Activated naive CD4-positive, alpha-beta T cell treated with anti-CD3 and anti-CD28 coated beads, Interleukin-2, amount 50 U/mL, for 24 hours (primary cell): ENCODE results near the gene PIAS1.
"Not testable (repeated sequence)": the region's sequence is repeated elsewhere in the genome, so short reads cannot be mapped to it uniquely, and the experiment has no call there.

Experiments used
- H3K27ac Mint-ChIP-seq: one replicate; pipeline ENCODE4 v1.8.0; 2021; ENCODE audit warnings: mild to moderate bottlenecking, mixed read lengths
- H3K27me3 Mint-ChIP-seq: one replicate; pipeline ENCODE4 v1.8.0; 2021; ENCODE audit warnings: mixed read lengths
- H3K36me3 Mint-ChIP-seq: one replicate; pipeline ENCODE4 v1.8.0; 2021; ENCODE audit warnings: mixed read lengths
- H3K4me1 Mint-ChIP-seq: one replicate; pipeline ENCODE4 v1.8.0; 2021; ENCODE audit warnings: mixed read lengths
- H3K4me3 Mint-ChIP-seq: one replicate; pipeline ENCODE4 v1.8.0; 2021; ENCODE audit warnings: mild to moderate bottlenecking, mixed read lengths
- H3K9me3 Mint-ChIP-seq: one replicate; pipeline ENCODE4 v1.8.0; 2021; ENCODE audit warnings: mixed read lengths

The PIAS1 gene

DNA sequence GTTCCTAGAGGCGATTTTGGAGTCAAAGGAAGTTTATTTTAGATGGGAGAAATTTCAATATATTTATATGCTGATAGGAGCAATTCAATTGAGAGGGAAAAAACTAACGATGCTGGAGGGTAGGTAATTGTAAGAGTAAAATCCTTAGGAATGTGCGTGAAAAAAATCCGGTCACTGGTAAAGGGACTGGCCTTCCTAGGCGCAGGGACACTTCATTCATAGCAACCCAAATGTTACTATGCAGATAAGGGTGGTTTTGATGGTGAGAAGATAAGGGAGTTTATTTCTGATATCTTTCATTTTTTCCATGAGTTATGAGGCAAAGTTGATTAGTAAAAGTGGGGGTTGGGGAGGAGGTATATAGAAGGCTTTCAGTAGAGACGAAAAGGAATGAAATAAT is 1.1 kb upstream of the PIAS1 start:
- H3K4me3 Mint-ChIP-seq, result peak overlapping the region; percentile 37
- no peaks in the 10 kb centered on the region for H3K9me3 Mint-ChIP-seq
- peaks cover 36% of the 10 kb centered on the region for H3K4me1 Mint-ChIP-seq
- no peak overlapping the region for H3K27ac Mint-ChIP-seq
- H3K36me3 Mint-ChIP-seq, result no peaks in the 10 kb centered on the region
- no peaks in the 10 kb centered on the region for H3K27me3 Mint-ChIP-seq

DNA sequence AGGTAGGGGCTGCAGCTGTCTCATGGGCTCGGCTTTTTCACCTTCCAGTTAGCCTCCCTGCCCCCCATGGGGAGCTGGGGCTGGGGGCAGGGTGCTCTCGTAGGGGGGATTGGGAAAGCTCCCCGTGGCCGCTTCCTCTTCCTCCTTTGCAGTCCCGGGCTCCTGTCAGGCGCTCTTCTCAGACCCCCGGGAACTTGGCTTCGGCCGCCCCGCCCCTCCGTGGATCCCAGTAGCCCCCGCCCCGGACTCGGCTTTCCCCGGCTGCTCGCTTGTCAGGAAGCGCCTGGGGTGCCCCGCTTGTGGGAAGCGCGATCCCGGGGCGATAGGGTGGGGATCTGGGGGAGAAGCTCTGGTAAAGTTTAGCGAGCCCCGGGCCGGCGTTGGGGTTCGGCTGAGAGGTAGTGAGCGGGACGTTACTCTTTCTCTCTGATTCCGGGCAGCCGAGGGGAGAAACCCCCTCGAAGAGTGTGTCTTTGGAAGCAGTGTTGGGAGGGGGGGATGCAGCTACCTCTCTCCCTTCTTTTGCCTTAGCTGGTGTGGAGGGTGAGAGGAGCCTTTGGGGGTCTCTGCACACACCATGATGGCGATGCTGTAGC is 611 bp downstream of the PIAS1 start:
- H3K9me3 Mint-ChIP-seq, result no peaks in the 10 kb centered on the region

DNA sequence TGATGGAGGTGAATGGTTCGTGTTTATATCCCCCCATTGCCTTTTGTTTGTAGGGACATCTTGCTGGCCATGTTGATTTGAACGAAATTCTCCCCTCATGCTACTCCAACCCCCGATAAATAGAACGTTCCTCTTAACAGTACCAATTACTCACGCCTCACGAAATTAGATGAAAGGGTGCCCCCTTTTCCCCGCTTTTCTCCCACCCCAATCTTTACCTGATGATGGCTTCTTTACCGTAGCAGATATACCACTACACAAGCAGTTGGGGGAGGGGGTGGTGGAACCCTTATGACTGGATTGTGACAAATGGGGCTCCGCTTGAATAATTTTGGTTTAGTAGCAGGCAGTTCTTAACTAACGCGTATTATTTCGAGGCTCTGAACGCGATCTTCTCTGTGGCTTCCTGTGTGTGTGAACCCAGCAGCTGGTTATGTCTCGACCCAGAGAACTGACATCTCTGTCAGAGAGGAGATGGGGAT is 1.1 kb downstream of the PIAS1 start:
- H3K27ac Mint-ChIP-seq, result peak overlapping the region; percentile 97
- H3K36me3 Mint-ChIP-seq, result no peaks in the 10 kb centered on the region
- peaks cover 57% of the 10 kb centered on the region for H3K4me1 Mint-ChIP-seq
- H3K4me3 Mint-ChIP-seq, result peak overlapping the region; percentile 95
- H3K9me3 Mint-ChIP-seq, result no peaks in the 10 kb centered on the region
- no peaks in the 10 kb centered on the region for H3K27me3 Mint-ChIP-seq

More for the DNA sequence above, 611 bp downstream of the PIAS1 start:
- peaks cover 52% of the 10 kb centered on the region for H3K4me1 Mint-ChIP-seq
- H3K27me3 Mint-ChIP-seq, result no peaks in the 10 kb centered on the region
- H3K4me3 Mint-ChIP-seq, result peak overlapping the region; percentile 95
- no peaks in the 10 kb centered on the region for H3K36me3 Mint-ChIP-seq
- H3K27ac Mint-ChIP-seq, result peak overlapping the region; percentile 97

DNA sequence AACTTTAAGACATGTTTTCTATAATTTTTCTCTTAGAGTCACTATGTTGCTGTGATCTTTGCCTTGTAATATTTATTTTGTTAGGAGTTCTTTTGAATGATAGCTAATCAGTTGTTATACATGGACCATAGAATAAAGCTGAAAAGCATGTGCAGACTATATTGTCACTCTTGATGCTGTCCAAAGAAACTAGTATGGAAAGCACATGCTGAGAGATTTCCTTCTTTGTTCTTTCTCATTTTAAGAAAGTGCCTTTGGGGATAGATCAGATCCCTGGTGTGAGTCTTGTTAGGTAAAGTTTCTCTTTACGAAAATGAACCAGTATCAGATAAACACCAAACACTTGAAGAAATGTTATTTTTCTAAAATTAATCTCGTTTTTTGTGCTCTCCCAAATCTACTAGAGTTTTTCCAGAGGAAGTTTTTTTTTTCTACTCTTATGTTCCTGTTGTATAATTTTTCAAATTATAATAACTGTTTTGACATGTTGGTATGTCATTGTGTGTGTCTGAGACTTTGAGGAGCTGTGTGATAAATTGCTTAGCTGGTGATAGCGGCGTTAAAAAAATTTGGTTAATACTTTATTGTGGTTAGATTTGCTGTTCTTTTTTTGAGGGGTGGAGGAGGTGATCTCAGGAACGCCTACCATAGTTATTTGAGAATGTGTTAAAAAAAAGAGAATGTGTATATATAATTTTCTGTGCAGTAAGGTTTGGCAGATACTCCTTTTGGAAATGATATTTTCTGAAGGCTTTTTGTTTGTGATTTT is 2.2 kb downstream of the PIAS1 start:
- no peaks in the 10 kb centered on the region for H3K27me3 Mint-ChIP-seq
- H3K4me3 Mint-ChIP-seq, result peak overlapping the region; percentile 95
- H3K36me3 Mint-ChIP-seq, result no peaks in the 10 kb centered on the region
- peaks cover 66% of the 10 kb centered on the region for H3K4me1 Mint-ChIP-seq
- H3K9me3 Mint-ChIP-seq, result no peaks in the 10 kb centered on the region
- peak overlapping the region; percentile 74 for H3K27ac Mint-ChIP-seq

DNA sequence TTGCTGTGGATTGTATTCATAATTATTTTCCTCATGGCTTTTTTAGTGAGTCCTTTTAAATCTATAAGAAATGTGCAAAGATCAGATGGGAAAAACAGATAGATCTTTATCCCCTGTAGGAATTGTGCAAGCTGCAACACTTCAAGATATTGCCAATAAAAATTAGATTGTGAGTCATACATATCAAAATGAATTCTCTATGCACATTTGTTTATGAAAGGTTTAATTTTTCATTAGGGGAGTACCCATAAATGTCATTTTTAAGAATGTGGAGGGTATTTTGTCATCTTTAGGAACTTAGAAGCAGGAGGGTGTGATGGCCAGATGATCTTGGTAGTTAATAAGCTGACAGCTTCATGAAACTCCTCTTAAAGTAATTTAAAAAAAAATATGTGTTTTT is 2.9 kb downstream of the PIAS1 start:
- Mint-ChIP-seq H3K27ac (no peak overlapping the region), H3K36me3 (no peaks in the 10 kb centered on the region), H3K4me3 (peak overlapping the region; percentile 95), H3K9me3 (no peaks in the 10 kb centered on the region), H3K4me1 (peaks cover 74% of the 10 kb centered on the region), H3K27me3 (no peaks in the 10 kb centered on the region)

DNA sequence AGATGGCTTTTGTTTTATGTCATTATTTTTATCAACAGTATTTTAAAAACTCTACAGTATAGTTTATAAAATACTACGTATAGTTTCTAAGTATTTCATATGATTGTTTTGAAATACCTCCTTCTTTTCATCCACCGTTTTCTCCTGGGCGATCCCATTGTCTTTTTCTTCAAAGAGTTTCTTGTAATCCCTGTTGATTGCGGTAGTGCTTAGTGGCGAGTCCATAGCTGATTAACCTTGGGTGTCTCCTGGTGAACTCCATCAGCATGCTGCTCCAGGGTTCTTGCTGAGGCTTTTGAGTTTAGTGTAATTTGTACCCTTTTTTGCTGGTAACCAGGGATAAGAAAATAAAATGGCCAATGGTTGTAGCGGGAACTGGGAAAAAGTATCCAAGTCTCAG is 3.6 kb downstream of the PIAS1 start:
- Mint-ChIP-seq H3K27ac (peak overlapping the region; percentile 47), H3K4me3 (peak overlapping the region; percentile 36), H3K4me1 (peaks cover 78% of the 10 kb centered on the region)

DNA sequence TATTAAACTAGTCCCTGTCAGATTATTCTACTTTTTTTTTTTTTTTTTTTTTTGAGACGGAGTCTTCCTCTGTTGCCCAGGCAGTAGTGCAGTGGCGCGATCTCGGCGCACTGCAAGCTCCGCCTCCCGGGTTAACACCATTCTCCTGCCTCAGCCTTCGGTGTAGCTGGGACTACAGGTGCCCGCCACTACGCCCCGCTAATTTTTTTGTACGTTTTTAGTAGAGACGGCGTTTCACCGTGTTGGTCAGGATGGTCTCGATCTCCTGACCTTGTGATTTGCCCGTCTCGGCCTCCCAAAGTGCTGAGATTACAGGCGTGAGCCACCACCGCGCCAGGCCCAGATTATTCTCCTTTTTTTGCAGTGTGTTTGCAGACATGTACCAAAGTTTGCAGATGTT is 4.9 kb downstream of the PIAS1 start:
- not testable (repeated sequence) for H3K9me3 Mint-ChIP-seq, H3K36me3 Mint-ChIP-seq, H3K27ac Mint-ChIP-seq, H3K4me3 Mint-ChIP-seq, H3K27me3 Mint-ChIP-seq
- peaks cover 78% of the 10 kb centered on the region for H3K4me1 Mint-ChIP-seq

More for the DNA sequence above, 3.6 kb downstream of the PIAS1 start:
- H3K9me3 Mint-ChIP-seq, result no peaks in the 10 kb centered on the region
- no peaks in the 10 kb centered on the region for H3K27me3 Mint-ChIP-seq
- no peaks in the 10 kb centered on the region for H3K36me3 Mint-ChIP-seq

DNA sequence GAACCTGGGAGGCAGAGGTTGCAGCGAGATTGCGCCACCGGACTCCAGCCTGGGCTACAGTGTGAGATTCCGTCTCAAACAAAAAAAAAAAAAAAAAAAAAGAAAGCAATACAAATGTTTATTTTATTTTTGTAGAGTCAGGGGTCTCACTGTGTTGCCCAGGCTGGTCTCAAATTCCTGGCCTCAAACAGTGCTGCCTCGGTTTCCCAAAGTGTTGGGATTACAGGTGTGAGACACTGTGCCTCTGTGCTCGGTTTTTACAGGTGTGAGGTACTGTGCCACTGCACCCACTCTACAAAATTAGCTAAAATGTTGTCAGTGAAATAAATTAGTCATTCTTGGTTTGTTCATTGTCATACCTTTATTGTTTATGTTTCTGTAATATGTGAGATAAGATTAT is 5.5 kb downstream of the PIAS1 start:
- no peaks in the 10 kb centered on the region for H3K27me3 Mint-ChIP-seq

DNA sequence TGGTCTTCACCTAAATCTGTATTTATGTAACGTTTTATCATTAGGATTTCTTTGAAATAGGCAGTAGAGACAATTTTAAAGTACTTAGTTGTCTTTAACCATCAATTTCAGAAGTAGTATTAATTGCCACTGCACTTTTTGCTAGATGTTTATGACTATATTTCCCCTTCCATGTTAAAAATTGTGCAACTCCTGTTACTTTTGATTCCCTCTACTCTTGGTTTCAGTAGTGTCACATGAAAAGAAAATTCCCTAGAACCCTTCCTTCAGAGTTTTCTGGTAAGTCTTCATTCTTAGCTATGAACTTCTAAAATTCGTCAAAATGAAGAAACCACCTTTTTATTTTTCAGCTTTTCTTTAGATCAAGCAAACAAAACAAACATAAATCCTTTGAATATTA is 7.1 kb downstream of the PIAS1 start:
- peaks cover 78% of the 10 kb centered on the region for H3K4me1 Mint-ChIP-seq
- H3K36me3 Mint-ChIP-seq, result no peaks in the 10 kb centered on the region
- peak overlapping the region; percentile 49 for H3K4me3 Mint-ChIP-seq
- H3K27ac Mint-ChIP-seq, result no peak overlapping the region
- H3K9me3 Mint-ChIP-seq, result no peaks in the 10 kb centered on the region
- H3K27me3 Mint-ChIP-seq, result no peaks in the 10 kb centered on the region

More for the DNA sequence above, 5.5 kb downstream of the PIAS1 start:
- Mint-ChIP-seq H3K4me3 (no peak overlapping the region), H3K27ac (no peak overlapping the region), H3K4me1 (peaks cover 84% of the 10 kb centered on the region), H3K36me3 (no peaks in the 10 kb centered on the region), H3K9me3 (no peaks in the 10 kb centered on the region)

DNA sequence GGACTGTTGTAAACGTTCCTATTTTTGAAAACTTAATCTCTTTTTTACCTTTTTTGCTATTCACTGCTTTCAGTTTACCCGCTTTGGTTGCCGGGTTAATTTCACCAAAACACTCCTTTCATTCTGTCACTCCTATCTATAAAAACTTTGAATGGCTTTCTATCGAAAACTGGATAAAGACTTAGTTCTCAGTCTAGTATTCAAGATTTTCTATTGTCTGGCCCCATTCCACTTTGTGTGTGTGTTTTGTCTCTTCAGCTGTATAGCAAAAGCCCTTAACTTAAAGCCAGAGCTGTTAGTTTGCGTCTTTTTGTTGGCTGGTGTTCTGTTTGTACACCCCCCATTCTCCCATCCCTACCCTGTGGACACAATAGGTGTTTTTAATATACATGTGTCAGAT is 7.5 kb downstream of the PIAS1 start:
- Mint-ChIP-seq H3K36me3 (no peaks in the 10 kb centered on the region), H3K9me3 (no peaks in the 10 kb centered on the region), H3K4me1 (peaks cover 78% of the 10 kb centered on the region), H3K4me3 (peak overlapping the region; percentile 42), H3K27ac (peak overlapping the region; percentile 74), H3K27me3 (no peaks in the 10 kb centered on the region)

DNA sequence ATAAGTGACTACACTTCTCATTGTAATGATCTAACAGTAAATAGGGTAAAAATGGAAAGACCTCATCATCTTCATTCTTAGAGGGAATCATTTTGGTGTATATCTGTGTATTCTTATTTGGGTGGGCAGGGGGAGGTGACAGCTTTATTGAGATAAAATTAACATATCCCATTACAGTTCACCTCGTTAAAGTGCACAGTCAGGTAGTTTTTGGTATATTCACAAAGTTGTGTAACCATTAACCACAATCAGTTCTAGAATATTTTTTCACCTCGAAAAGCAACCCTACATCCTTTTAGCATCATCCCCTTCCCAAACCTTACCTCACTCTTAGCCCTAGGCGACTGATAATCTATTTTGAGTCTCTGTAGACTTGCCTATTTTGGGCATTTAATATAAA is 8.1 kb downstream of the PIAS1 start:
- H3K4me3 Mint-ChIP-seq, result peak overlapping the region; percentile 42
- H3K27me3 Mint-ChIP-seq, result no peaks in the 10 kb centered on the region
- no peaks in the 10 kb centered on the region for H3K9me3 Mint-ChIP-seq
- no peak overlapping the region for H3K27ac Mint-ChIP-seq
- peaks cover 78% of the 10 kb centered on the region for H3K4me1 Mint-ChIP-seq
- H3K36me3 Mint-ChIP-seq, result no peaks in the 10 kb centered on the region

DNA sequence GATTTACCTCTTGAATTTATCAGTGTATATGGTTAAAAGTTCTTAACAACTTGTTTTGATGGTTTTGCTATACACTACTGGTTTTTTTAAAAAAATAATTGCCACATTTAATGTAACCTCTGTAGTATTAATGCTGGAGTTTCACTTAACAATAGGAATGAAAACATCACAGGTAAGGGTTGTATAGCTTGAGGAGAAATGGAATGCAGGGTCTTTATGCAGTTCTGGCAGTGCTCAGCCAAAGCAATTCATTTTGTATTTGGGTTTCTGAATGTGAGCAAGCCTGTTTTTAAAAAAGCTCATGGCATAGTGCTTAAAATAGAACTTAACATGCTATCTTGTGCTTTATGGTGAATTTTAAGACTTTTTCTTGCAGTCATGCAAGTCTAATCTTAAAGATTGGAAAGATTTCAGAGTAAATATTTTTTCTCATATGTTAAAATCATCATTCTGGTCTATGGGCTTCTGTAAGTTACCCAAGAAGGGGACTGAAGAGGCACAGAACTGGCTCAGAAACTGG is 8.9 kb downstream of the PIAS1 start:
- peaks cover 77% of the 10 kb centered on the region for H3K4me1 Mint-ChIP-seq
- no peak overlapping the region for H3K27ac Mint-ChIP-seq
- no peak overlapping the region for H3K4me3 Mint-ChIP-seq
- H3K36me3 Mint-ChIP-seq, result peaks cover 2% of the 10 kb centered on the region
- no peaks in the 10 kb centered on the region for H3K9me3 Mint-ChIP-seq
- no peaks in the 10 kb centered on the region for H3K27me3 Mint-ChIP-seq

DNA sequence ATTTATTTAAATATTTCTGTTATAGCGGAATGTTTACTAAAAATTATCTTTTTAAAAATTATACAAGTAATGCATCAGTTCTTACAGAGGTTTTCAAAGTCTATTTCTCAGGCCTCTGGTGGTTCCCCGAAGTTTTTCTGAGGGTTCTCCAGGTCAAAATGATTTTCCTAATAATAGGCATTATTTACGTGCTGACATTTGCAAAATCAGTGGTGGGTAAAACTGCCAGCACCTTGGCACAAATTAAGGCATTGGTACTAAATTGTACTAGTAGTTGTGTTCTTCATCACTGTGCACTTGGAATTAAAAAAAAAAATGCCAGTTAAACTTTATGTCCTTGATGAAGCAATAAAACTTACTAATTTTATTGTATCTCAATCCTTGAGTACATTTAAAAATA is 9.5 kb downstream of the PIAS1 start:
- H3K36me3 Mint-ChIP-seq, result peaks cover 2% of the 10 kb centered on the region
- no peak overlapping the region for H3K4me3 Mint-ChIP-seq
- H3K9me3 Mint-ChIP-seq, result no peaks in the 10 kb centered on the region
- H3K27me3 Mint-ChIP-seq, result no peaks in the 10 kb centered on the region
- H3K4me1 Mint-ChIP-seq, result peaks cover 73% of the 10 kb centered on the region
- H3K27ac Mint-ChIP-seq, result no peak overlapping the region

DNA sequence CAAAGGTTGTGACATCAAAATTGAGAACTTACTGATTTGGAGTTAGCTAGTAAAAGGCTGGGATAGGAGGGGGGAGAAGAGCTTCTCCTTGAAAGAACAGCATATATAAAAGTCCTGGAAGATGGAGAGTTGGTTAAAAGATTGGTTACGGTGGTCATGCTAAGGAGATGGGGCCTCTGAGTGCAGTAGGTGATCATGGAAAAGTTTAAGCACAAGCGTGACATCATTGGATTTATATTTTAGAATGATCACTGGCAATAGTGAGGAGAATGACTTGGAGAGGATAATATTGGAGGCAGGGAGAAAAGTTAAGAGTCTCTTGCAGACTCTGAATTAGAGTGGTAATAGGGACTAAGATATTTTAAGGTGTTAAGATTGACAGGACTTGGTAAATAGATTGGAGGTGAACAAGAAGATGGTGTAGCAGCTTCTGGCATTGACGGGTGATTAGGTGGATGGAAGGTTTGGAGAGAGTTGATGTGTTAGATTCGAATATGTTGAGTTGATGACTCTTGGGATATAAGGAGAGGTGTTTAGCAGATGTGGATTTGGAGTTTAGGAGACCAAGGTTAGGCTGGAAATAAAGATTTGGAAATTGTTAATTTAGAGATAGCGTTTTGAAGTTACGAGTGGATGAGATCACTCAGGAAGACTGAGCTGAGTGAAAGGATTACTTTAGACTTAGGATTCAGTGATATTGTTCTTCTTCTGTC is 19.6 kb downstream of the PIAS1 start:
- no peaks in the 10 kb centered on the region for H3K27me3 Mint-ChIP-seq
- no peaks in the 10 kb centered on the region for H3K9me3 Mint-ChIP-seq
- H3K36me3 Mint-ChIP-seq, result peaks cover 7% of the 10 kb centered on the region
- H3K27ac Mint-ChIP-seq, result peak overlapping the region; percentile 0
- peaks cover 77% of the 10 kb centered on the region for H3K4me1 Mint-ChIP-seq
- peak overlapping the region; percentile 24 for H3K4me3 Mint-ChIP-seq

DNA sequence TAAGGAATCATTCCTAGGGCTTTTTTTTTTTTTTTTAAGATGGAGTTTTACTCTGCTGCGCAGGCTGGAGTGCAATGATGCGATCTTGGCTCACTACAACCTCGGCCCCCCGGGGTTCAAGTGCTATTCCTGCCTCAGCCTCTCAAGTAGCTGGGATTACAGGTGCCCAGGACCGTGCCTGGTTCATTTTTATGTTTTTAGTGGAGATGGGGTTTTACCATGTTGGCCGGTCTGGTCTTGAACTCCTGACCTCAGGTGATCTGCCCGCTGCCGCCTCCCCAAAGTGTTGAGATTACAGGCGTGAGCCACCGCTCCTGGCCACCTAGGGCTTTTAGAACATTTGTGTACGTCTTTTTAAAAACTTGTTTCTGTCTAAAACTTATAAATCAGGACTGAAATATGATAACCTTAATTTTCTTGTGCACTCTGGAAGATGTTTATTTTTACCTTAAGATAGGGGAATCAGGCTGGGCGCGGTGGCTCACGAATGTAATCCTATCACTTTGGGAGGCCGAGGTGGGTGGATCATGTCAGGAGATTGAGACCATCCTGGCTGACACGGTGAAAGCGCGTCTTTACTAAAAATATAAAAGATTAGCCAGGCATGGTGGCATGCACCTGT is 21.8 kb downstream of the PIAS1 start:
- Mint-ChIP-seq H3K27me3 (no peaks in the 10 kb centered on the region), H3K27ac (no peak overlapping the region), H3K36me3 (peaks cover 5% of the 10 kb centered on the region), H3K4me3 (no peak overlapping the region), H3K9me3 (no peaks in the 10 kb centered on the region), H3K4me1 (peaks cover 72% of the 10 kb centered on the region)
